LNCaP clone FGC (cell line): Measurements from ENCODE around the gene AGBL4.

Experiments
- DNase-seq: peaks from one replicate; pipeline ENCODE4 v3.0.0-alpha.2; 2011; ENCODE audit warnings: low read depth
- H3K4me3 ChIP-seq: 2 replicates; pipeline ENCODE4 v1.5.1; 2011; ENCODE audit warnings: mild to moderate bottlenecking, low read depth, low read length, control low read depth
- CTCF ChIP-seq: IDR thresholded peaks from 2 replicates; pipeline ENCODE4 v1.5.1; 2012; ENCODE audit warnings: mild to moderate bottlenecking; ENCODE audit not compliant: control insufficient read depth, insufficient read depth; ENCODE audit errors: extremely low read depth

AGBL4 gene

GRCh38 chr1:48591181-48591580 is 1432.6 kb downstream of the AGBL4 start:
- no peak for DNase-seq
- no peak for TF ChIP-seq CTCF
- H3K4me3 ChIP-seq, result no peak overlapping the region

- no peak overlapping the region for H3K4me3 ChIP-seq
- TF ChIP-seq CTCF, result no peak
- DNase-seq, result no peak
Observed at GRCh38 chr1:48588061-48588460, 1435.7 kb downstream of the AGBL4 start.

GRCh38 chr1:48582408-48582807 is 1441.3 kb downstream of the AGBL4 start:
- TF ChIP-seq CTCF, result no peak
- no peak for DNase-seq
- H3K4me3 ChIP-seq, result no peak overlapping the region

GRCh38 chr1:48581270-48581669 is 1442.5 kb downstream of the AGBL4 start:
- TF ChIP-seq CTCF, result no peak
- DNase-seq, result no peak
- no peak overlapping the region for H3K4me3 ChIP-seq

- H3K4me3 ChIP-seq, result no peak overlapping the region
- DNase-seq, result no peak
- no peak for TF ChIP-seq CTCF
Observed at GRCh38 chr1:48576565-48576964, 1447.2 kb downstream of the AGBL4 start.

- H3K4me3 ChIP-seq, result no peak overlapping the region
- no peak for DNase-seq
- TF ChIP-seq CTCF, result peak; percentile 94
Observed at GRCh38 chr1:48572646-48573258, 1451.0 kb downstream of the AGBL4 start.

GRCh38 chr1:48572134-48572533 is 1451.6 kb downstream of the AGBL4 start:
- no peak for DNase-seq
- no peak overlapping the region for H3K4me3 ChIP-seq
- TF ChIP-seq CTCF, result no peak
